ENCODE measurements around the gene HRH1.
"Not testable (repeated sequence)": the region's sequence is repeated elsewhere in the genome, so short reads cannot be mapped to it uniquely, and the experiment has no call there.

Gene HRH1

GRCh38 chr3:11206316-11206715 is 52.0 kb downstream of the HRH1 start:
- no peak for DNase-seq (ENCODE audit: low read depth)

- DNase-seq (ENCODE audit: low read depth): no peak
Observed at GRCh38 chr3:11206953-11207352, 52.7 kb downstream of the HRH1 start.

GRCh38 chr3:11211531-11212298 is 57.4 kb downstream of the HRH1 start:
- DNase-seq (ENCODE audit: low read depth): no peak

- DNase-seq (ENCODE audit: low read depth): no peak
Observed at GRCh38 chr3:11212299-11212608, 58.0 kb downstream of the HRH1 start.

GRCh38 chr3:11212784-11213183 is 58.5 kb downstream of the HRH1 start:
- no peak for DNase-seq (ENCODE audit: low read depth)

- no peak for DNase-seq (ENCODE audit: low read depth)
Observed at GRCh38 chr3:11213810-11214450, 59.6 kb downstream of the HRH1 start.

- DNase-seq (ENCODE audit: low read depth): no peak
Observed at GRCh38 chr3:11214451-11214978, 60.2 kb downstream of the HRH1 start.

- not testable (repeated sequence) for DNase-seq (ENCODE audit: low read depth)
Observed at GRCh38 chr3:11217370-11217769, 63.1 kb downstream of the HRH1 start.

- DNase-seq (ENCODE audit: low read depth): no peak
Observed at GRCh38 chr3:11220230-11220629, 65.9 kb downstream of the HRH1 start.

- DNase-seq (ENCODE audit: low read depth): no peak
Observed at GRCh38 chr3:11221818-11222415, 67.6 kb downstream of the HRH1 start.

GRCh38 chr3:11224010-11224409 is 69.7 kb downstream of the HRH1 start:
- DNase-seq (ENCODE audit: low read depth): no peak

- no peak for DNase-seq (ENCODE audit: low read depth)
Observed at GRCh38 chr3:11224870-11225229, 70.6 kb downstream of the HRH1 start.

GRCh38 chr3:11226042-11226370 is 71.7 kb downstream of the HRH1 start:
- no peak for DNase-seq (ENCODE audit: low read depth)

- DNase-seq (ENCODE audit: low read depth): no peak
Observed at GRCh38 chr3:11228041-11228440, 73.7 kb downstream of the HRH1 start.

- no peak for DNase-seq (ENCODE audit: low read depth)
Observed at GRCh38 chr3:11230125-11230524, 75.8 kb downstream of the HRH1 start.

GRCh38 chr3:11230832-11231231 is 76.5 kb downstream of the HRH1 start:
- DNase-seq (ENCODE audit: low read depth): no peak

- no peak for DNase-seq (ENCODE audit: low read depth)
Observed at GRCh38 chr3:11235385-11235784, 81.1 kb downstream of the HRH1 start.

GRCh38 chr3:11236588-11237461 is 82.5 kb downstream of the HRH1 start:
- peak; percentile 62 for DNase-seq (ENCODE audit: low read depth)

- no peak for DNase-seq (ENCODE audit: low read depth)
Observed at GRCh38 chr3:11238060-11238459, 83.8 kb downstream of the HRH1 start.

- no peak for DNase-seq (ENCODE audit: low read depth)
Observed at GRCh38 chr3:11238880-11239279, 84.6 kb downstream of the HRH1 start.

- DNase-seq (ENCODE audit: low read depth): no peak
Observed at GRCh38 chr3:11239796-11240195, 85.5 kb downstream of the HRH1 start.

GRCh38 chr3:11240496-11240895 is 86.2 kb downstream of the HRH1 start:
- DNase-seq (ENCODE audit: low read depth): no peak

Data from stimulated activated CD8-positive, alpha-beta memory T cell treated with anti-CD3 and anti-CD28 coated beads, Interleukin-4, amount 100 ng/mL, for 24 hours (primary cell).